Epithelial cell of proximal tubule (primary cell): ENCODE measurements around the gene NXN. TPM values are rescaled to one million over a fixed set of nuclear protein-coding genes. Genes with fewer than 3 reads are reported as not detected.
"Not testable (repeated sequence)": the region's sequence is repeated elsewhere in the genome, so short reads cannot be mapped to it uniquely, and the experiment has no call there.

Experiments
- DNase-seq: peaks from one replicate; pipeline ENCODE4 v3.0.0-alpha.2; 2011; ENCODE audit warnings: low read depth
- H3K4me3 ChIP-seq: 2 replicates; pipeline ENCODE4 v1.5.1; 2011; ENCODE audit warnings: low read depth, mild to moderate bottlenecking, low read length
- total RNA-seq: library from RNA; depleted of rRNA; stranded (reverse); fragments of >200 nt; gene quantifications from 2 replicates; pipeline ENCODE4 v1.2.3, GENCODE V29; 2015
- TF ChIP-seq, protein P1 (sequence below): conservative IDR thresholded peaks from 2 replicates; pipeline ENCODE4 v1.5.1; 2012; ENCODE audit warnings: low read depth, mild to moderate bottlenecking, low read length

Gene NXN
- total RNA-seq, 1 donor from 2014 or later = 31.1 TPM

DNA sequence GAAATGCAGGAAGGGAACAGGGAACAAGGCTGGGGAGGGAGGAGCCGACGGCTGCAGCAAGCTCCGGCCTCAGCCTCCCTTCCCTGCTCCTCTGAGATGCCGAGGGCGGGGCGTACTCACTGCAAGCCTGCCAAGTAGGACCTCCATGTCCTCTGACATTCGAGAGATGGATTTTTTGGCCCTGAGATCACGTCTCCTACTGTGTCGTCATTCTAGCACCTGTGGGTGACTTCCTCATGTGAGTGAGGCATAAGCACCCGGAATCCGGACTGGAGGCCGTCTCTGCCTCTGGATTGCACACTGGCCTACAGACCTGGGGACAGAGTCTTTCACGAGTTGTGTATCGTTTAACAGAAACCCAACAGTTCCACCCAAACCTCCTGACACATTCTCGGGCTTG, 183.0 kb downstream of the NXN start:
- TF ChIP-seq, protein P1, sequence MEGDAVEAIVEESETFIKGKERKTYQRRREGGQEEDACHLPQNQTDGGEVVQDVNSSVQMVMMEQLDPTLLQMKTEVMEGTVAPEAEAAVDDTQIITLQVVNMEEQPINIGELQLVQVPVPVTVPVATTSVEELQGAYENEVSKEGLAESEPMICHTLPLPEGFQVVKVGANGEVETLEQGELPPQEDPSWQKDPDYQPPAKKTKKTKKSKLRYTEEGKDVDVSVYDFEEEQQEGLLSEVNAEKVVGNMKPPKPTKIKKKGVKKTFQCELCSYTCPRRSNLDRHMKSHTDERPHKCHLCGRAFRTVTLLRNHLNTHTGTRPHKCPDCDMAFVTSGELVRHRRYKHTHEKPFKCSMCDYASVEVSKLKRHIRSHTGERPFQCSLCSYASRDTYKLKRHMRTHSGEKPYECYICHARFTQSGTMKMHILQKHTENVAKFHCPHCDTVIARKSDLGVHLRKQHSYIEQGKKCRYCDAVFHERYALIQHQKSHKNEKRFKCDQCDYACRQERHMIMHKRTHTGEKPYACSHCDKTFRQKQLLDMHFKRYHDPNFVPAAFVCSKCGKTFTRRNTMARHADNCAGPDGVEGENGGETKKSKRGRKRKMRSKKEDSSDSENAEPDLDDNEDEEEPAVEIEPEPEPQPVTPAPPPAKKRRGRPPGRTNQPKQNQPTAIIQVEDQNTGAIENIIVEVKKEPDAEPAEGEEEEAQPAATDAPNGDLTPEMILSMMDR = no peak
- H3K4me3 ChIP-seq = no peak overlapping the region
- DNase-seq = no peak

DNA sequence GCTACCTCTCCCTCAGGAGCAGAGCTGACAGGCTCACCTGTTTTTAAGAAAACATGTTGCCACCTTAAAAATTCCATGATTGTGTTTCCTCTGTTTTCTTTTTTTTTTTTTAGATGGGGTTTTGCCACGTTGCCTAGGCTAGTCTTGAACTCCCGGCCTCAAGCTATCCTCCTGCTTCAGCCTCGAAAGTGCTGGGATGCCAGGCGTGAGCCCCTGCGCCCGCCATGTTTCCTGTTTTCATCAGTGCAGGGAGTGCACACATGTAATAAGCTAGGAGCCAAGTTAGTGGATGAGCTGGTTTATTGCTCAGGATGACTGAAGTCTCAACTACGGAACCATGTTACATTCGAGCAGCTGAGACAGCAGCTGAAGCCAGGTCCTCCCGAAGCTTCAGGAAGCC, 183.9 kb downstream of the NXN start:
- TF ChIP-seq, protein P1 = no peak
- no peak overlapping the region for H3K4me3 ChIP-seq
- DNase-seq = no peak

DNA sequence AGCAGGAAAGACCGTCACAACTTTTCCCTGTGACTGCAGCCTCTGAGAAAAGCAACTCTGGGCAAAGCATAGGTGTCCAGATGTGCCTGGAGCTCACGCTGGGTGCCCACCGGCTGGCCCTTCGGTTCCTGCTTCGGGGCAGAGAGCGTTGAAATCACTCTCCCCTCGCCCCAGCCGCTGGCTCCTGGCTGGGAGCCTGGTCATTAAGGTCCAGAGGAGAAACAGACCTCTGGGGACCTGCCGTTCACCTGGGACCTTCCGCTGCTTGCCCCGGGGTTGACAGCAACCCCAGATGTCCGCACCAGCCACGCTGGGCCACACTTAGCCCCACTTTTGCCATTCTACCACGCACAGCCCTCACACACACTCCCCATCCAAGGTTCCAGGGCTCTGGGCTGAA, 184.3 kb downstream of the NXN start:
- peak overlapping the region; percentile 25 for H3K4me3 ChIP-seq
- TF ChIP-seq, protein P1 = no peak
- DNase-seq = no peak

DNA sequence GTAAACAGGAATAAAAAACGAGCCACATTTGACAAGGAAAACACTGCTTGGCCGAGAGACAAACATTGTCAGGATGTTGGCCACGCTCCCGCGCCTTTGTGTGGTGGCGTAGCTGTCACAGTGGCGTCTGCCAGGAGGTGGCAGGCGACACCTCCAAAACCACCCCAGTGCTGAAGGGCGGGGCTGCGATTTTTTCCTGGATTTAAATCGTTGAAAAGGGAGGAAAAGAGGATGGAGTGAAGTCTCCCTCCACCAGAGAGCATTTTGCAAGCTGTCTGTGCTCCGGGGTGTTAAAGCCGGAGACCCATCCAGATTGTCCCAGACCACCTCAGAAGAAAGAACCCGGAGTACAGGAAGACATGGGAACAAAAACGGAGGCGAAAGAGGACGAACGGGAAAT, 184.7 kb downstream of the NXN start:
- DNase-seq = no peak
- H3K4me3 ChIP-seq = peak overlapping the region; percentile 25
- TF ChIP-seq, protein P1 = peak; percentile 77

DNA sequence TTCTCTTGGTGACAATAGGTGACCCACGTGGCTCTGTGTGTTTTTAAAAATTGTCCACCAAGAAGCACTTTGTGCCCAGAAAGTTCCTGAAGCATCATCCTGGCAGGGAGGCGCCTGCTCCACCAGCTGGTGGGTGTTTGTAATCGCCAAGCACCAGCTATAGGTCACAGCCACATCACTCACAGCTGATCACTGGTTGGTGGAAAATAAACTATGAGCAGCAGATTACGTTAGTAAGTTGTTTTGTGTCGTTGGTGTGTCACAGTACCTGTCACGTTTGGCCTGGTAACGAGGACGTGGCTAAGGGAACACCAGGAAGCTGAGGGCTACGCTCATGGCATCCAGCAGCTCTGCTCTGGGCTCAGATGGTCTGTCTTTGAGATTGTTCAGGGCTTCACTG, 187.3 kb downstream of the NXN start:
- TF ChIP-seq, protein P1 = no peak
- no peak overlapping the region for H3K4me3 ChIP-seq
- no peak for DNase-seq

DNA sequence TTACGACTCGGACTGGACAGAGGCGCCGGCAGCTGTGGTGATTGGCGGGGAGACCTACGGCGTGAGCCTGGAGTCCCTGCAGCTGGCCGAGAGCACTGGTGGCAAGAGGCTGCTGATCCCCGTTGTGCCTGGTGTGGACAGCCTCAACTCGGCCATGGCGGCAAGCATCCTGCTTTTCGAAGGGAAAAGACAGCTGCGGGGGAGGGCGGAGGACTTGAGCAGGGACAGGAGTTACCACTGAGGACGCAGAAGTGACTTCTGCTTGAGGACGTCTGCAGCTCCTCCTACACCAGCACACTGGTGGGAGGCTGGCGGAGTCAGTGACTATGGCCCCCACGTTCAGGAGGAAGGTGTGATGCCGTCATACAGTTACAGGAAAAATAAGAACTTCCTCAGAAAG, 187.7 kb downstream of the NXN start:
- no peak for DNase-seq
- no peak overlapping the region for H3K4me3 ChIP-seq
- TF ChIP-seq, protein P1 = no peak

DNA sequence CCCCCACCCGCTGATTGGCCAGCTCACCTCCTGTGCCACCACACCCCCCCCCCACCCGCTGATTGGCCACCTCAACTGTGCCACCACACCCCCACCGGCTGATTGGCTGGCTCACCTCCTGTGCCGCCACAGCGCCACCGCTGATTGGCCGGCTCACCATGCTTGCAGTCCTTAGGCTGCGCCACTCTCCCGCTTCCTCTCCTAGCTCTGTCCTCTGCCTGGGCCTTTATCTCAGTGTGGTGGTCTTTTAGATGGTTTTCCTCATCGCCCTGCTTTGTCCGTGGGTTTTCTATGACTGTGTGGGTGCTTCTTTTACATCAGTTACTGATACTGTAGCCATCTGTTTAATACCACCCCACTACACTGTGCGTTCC, 188.7 kb downstream of the NXN start:
- not testable (repeated sequence) for H3K4me3 ChIP-seq, DNase-seq

DNA sequence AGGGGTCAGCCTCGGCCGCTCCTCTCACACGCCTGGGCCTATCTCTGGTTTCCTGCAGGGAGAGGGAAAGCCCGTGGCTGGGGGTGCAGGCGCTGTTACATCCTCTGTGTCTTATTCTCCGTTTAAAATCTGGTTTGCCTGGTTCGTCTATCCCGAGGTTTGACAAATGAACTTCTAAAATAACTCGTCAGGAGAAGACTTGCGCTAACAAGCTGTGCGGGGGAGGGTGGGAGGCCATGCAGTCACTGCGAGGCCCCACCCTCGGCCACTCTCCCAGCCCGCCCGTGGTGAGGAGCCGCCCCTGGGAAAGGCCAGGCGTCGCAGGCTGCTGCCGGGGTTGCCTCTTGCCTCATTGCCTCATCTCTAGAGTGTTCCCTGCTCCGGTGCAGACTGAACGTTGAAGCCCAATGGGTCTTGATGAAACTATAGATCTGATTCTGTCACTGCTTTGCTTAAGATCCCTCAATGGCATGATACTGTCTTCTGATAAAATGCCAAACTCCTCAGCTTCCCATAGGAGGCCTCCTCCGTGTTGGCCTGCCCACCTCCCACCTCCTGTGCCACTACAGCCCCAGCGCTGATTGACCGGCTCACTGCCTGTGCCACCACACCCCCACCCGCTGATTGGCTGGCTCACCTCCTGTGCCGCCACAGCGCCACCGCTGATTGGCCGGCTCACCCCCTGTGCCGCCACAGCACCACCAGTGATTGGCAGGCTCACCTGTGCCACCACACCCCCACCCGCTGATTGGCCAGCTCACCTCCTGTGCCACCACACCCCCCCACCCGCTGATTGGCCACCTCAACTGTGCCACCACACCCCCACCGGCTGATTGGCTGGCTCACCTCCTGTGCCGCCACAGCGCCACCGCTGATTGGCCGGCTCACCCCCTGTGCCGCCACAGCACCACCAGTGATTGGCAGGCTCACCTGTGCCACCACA, 189.4 kb downstream of the NXN start:
- DNase-seq, H3K4me3 ChIP-seq: not testable (repeated sequence)
